Endothelial cell of umbilical vein (primary cell): ENCODE results near the gene MCM9. TPM values are rescaled to one million over a fixed set of nuclear protein-coding genes. Genes with fewer than 3 reads are reported as not detected.

Source experiments
- BruUV-seq: library from RNA; stranded (reverse); fragments of 400-500 nt; replicated peaks from 2 replicates; lab custom pipeline; 2021; lab: Mats Ljungman, UMichigan
- CTCF ChIA-PET: fragments of 300-600, 350-600 bp; sonication (Branson Sonifier 250); formaldehyde crosslinking; loops from one replicate; lab custom pipeline; 2021; ENCODE audit warnings: antibody characterized with exemption, inconsistent platforms; lab: Charles Lee
- POLR2A ChIA-PET: fragments of 300-600, 350-600 bp; sonication (Branson Sonifier 250); formaldehyde crosslinking; loops from one replicate; lab custom pipeline; 2021; ENCODE audit warnings: antibody characterized with exemption, inconsistent platforms; lab: Charles Lee
- DNase-seq: peaks from one replicate; pipeline ENCODE4 v3.0.0-alpha.2; 2011; ENCODE audit warnings: low read depth, low spot score
- FAIRE-seq: peaks from 2 replicates; lab custom pipeline; 2011; peaks lifted over from hg19 to GRCh38; lab: Jason Lieb, UNC
- H2AFZ ChIP-seq: 2 replicates; pipeline ENCODE4 v1.6.0; 2012; ENCODE audit warnings: low read depth, low read length, control low read depth, inconsistent platforms
- H3K27ac ChIP-seq: 2 replicates; pipeline ENCODE4 v1.5.1; 2011; ENCODE audit warnings: low read depth, mild to moderate bottlenecking, control low read depth, low read length, moderate library complexity; ENCODE audit not compliant: insufficient read depth
- H3K27me3 ChIP-seq, 2 experiments: 2 replicates each; pipeline versions ENCODE4 v1.6.0 to v1.6.1; 2011; ENCODE audit warnings: low read length in 2 of 2, mixed read lengths in 1 of 2; ENCODE audit not compliant: control insufficient read depth in 2 of 2, insufficient read depth in 2 of 2
- H3K36me3 ChIP-seq, 2 experiments: 2 replicates in 1 of 2; 3 replicates in 1 of 2; pipeline ENCODE4 v1.5.1; 2011; ENCODE audit warnings: low read length in 2 of 2, mild to moderate bottlenecking in 1 of 2, moderate library complexity in 1 of 2; ENCODE audit not compliant: control insufficient read depth in 2 of 2, insufficient read depth in 2 of 2; ENCODE audit errors: extremely low read depth in 1 of 2
- H3K4me1 ChIP-seq: 3 replicates; pipeline ENCODE4 v1.5.1; 2011; ENCODE audit warnings: mild to moderate bottlenecking, low read length; ENCODE audit not compliant: control insufficient read depth, insufficient read depth; ENCODE audit errors: extremely low read depth
- H3K4me2 ChIP-seq: 2 replicates; pipeline ENCODE4 v1.6.1; 2011; ENCODE audit warnings: low read length, control low read depth, mixed read lengths; ENCODE audit not compliant: insufficient read depth
- H3K4me3 ChIP-seq, 3 experiments: fragments of 200-600 bp in 1 of 3; sonication (generic), shearing (Covaris generic) in 1 of 3; replicated peaks in 1 of 3; 2 replicates each; pipeline ENCODE4 v1.5.1; 2011 to 2016; ENCODE audit warnings: control low read depth in 3 of 3, low read length in 3 of 3, mild to moderate bottlenecking in 2 of 3, inconsistent platforms in 1 of 3, low read depth in 1 of 3, moderate library complexity in 1 of 3; ENCODE audit not compliant: insufficient read depth in 1 of 3
- H3K79me2 ChIP-seq: 2 replicates; pipeline ENCODE4 v1.6.0; 2012; ENCODE audit warnings: low read length, inconsistent platforms; ENCODE audit not compliant: control insufficient read depth, insufficient read depth
- H3K9ac ChIP-seq: replicated peaks from 2 replicates; pipeline ENCODE3; 2011; ENCODE audit warnings: low read length, control low read depth; ENCODE audit not compliant: insufficient read depth; ENCODE audit errors: extremely low read depth
- H3K9me1 ChIP-seq: replicated peaks from 3 replicates; pipeline ENCODE4 v1.6.0; 2011; ENCODE audit warnings: mild to moderate bottlenecking, low read length; ENCODE audit not compliant: control insufficient read depth, insufficient read depth; ENCODE audit errors: extremely low read depth
- H3K9me3 ChIP-seq: replicated peaks from 2 replicates; pipeline ENCODE4 v1.5.1; 2012; ENCODE audit warnings: low read length, inconsistent platforms; ENCODE audit not compliant: control insufficient read depth, insufficient read depth
- H4K20me1 ChIP-seq: replicated peaks from 2 replicates; pipeline ENCODE3; 2011; ENCODE audit warnings: mild to moderate bottlenecking, low read length; ENCODE audit not compliant: control insufficient read depth, insufficient read depth; ENCODE audit errors: extremely low read depth
- CTCF ChIP-seq, 2 donors: IDR thresholded peaks; 1 replicate in 1 of 2; 2 replicates in 1 of 2; pipeline ENCODE4 v1.5.1; 2011; ENCODE audit warnings: low read length in 2 of 2, mild to moderate bottlenecking in 2 of 2, moderate library complexity in 2 of 2, control low read depth in 1 of 2, inconsistent platforms in 1 of 2, low read depth in 1 of 2; ENCODE audit not compliant: insufficient read depth in 1 of 2; ENCODE audit errors: extremely low read depth in 1 of 2
- EZH2 ChIP-seq: IDR thresholded peaks from 2 replicates; pipeline ENCODE4 v1.6.1; 2012; ENCODE audit warnings: borderline replicate concordance, low read depth, mild to moderate bottlenecking, moderate library complexity, low read length, inconsistent platforms; ENCODE audit not compliant: severe bottlenecking
- FOS ChIP-seq: IDR thresholded peaks from 2 replicates; pipeline ENCODE4 v1.6.1; 2011; ENCODE audit warnings: mild to moderate bottlenecking, low read length, moderate library complexity, borderline replicate concordance; ENCODE audit not compliant: insufficient read depth
- GATA2 ChIP-seq: IDR thresholded peaks from 2 replicates; pipeline ENCODE4 v1.7.0; 2011; ENCODE audit warnings: low read depth, mild to moderate bottlenecking, moderate library complexity, mixed read lengths, low read length; ENCODE audit not compliant: insufficient read length, insufficient read depth
- JUN ChIP-seq: IDR thresholded peaks from 2 replicates; pipeline ENCODE4 v1.6.1; 2011; ENCODE audit warnings: borderline replicate concordance, low read depth; ENCODE audit not compliant: insufficient read length, insufficient read depth
- MYC ChIP-seq: IDR thresholded peaks from one replicate; pipeline ENCODE4 v1.6.1; 2011; ENCODE audit warnings: mild to moderate bottlenecking, low read depth, low read length
- POLR2A ChIP-seq: IDR thresholded peaks from 2 replicates; pipeline ENCODE4 v1.6.1; 2012; ENCODE audit warnings: low read depth, mild to moderate bottlenecking, control low read depth, low read length
- POLR2AphosphoS5 ChIP-seq: IDR thresholded peaks from 2 replicates; pipeline ENCODE4 v1.6.1; 2012; ENCODE audit warnings: low read depth, mild to moderate bottlenecking, control low read depth, low read length, moderate library complexity; ENCODE audit not compliant: insufficient read depth
- dilution Hi-C: fragments of 300-500 bp; cut with MboI; formaldehyde crosslinking; loops from one replicate; pipeline ENCODE4 v1.15.0; 2019; ENCODE audit warnings: low sequenced_read_pairs; ENCODE audit not compliant: extremely low pct_ligation_motif_present
- intact Hi-C: fragments of 100-400 bp; cut with micrococcal nuclease; formaldehyde crosslinking; loops from one replicate; pipeline ENCODE4 v1.10.0; 2022
- polyA plus RNA-seq, 4 experiments: library from polyadenylated mRNA; depleted of rRNA in 3 of 4; stranded (reverse) in 3 of 4; unstranded in 1 of 4; fragments of >200 nt; gene quantifications; 2 replicates each; pipeline versions ENCODE4 v1.2.1 to v1.2.3, GENCODE V29; 2011 to 2012; ENCODE audit warnings: missing spikeins in 1 of 4
- total RNA-seq: library from RNA; stranded (reverse); gene quantifications from 2 replicates; pipeline ENCODE4 v1.2.3, GENCODE V29; 2021
- TF ChIP-seq, protein P1 (sequence below): IDR thresholded peaks from 2 replicates; pipeline ENCODE4 v1.6.1; 2011; ENCODE audit not compliant: insufficient read depth, insufficient read length

Gene MCM9
- total and polyA plus RNA-seq, 2 donors (not counting 3 experiments of a cell fraction or from before 2014, with no cell fraction given), result 2.0 to 14.1 TPM

GRCh38 chr6:118815495-118815894 lies 119.5 kb downstream of the MCM9 start:
- Histone ChIP-seq H3K9me1 (no peaks in the 10 kb centered on the region), H3K4me1 (no peaks in the 10 kb centered on the region), H3K27ac (no peak overlapping the region), H3K9ac (no peak overlapping the region), H3K9me3 (no peaks in the 10 kb centered on the region), H3K4me3 (no peak overlapping the region), H3K36me3 (peaks cover 0 to 4% of the 10 kb centered on the region in 2 experiments), H4K20me1 (no peaks in the 10 kb centered on the region), H3K27me3 (no peaks in the 10 kb centered on the region), H3K4me2 (no peak overlapping the region), H2AFZ (no peak overlapping the region), H3K79me2 (no peaks in the 10 kb centered on the region)
- no TSS peak for BruUV-seq
- CTCF ChIA-PET, result interaction anchor here (0.9 kb wide), 1 partner anchor 15 kb away, joined by 3 read pairs; no protein-coding TSS in a partner anchor
- DNase-seq (no peak), FAIRE-seq (no peak)
- intact Hi-C loops (no loop called here), dilution Hi-C loops (no loop called here)
- POLR2A ChIA-PET, result no interaction called here
- TF ChIP-seq JUN (no peak), MYC (no peak), EZH2 (no peak), POLR2AphosphoS5 (no peak), CTCF (IDR thresholded peaks at IDR 0.05; ENCODE audit: extremely low read depth in 1 of 2, insufficient read depth in 1 of 2, low read depth in 1 of 2, low read length in 2 of 2) (no peak), GATA2 (no peak), FOS (no peak), POLR2A (no peak)
- TF ChIP-seq, protein P1, sequence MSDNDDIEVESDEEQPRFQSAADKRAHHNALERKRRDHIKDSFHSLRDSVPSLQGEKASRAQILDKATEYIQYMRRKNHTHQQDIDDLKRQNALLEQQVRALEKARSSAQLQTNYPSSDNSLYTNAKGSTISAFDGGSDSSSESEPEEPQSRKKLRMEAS, result no peak
